HG02798 (cell line): Measurements from ENCODE around the gene DEGS2.

Experiments used
- ATAC-seq: cut with Tn5 transposase; IDR thresholded peaks from one replicate; pipeline ENCODE4 v1.9.1; 2021; ENCODE audit warnings: mild to moderate bottlenecking; ENCODE audit not compliant: unreplicated experiment, poor library complexity

Gene DEGS2

GRCh38 chr14:100137173-100137572, 22.3 kb downstream of the DEGS2 start:
- no peak for ATAC-seq

DNA sequence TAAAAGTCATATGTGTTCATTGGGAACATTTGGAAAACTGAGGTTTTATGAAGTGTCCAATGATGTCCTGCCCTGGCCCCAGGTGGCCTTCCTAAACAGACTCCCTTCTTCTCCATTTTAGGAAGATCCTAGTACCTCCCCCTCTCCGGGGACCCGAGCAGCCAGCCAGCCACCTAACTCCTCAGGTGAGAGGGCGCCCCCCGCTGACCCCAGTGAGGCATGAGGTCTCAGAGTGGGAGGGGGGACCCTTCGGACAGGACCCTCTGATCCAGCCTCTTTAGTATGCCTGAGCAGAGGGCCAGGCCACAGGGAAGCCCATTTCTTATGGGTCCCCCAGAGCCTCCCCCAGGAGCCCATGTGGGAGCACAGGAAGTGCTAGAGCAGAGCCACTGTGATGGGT, 23.7 kb downstream of the DEGS2 start:
- ATAC-seq = no peak

- ATAC-seq = no peak
Measured at GRCh38 chr14:100135073-100135472, 24.4 kb downstream of the DEGS2 start.

GRCh38 chr14:100134586-100134985, 24.9 kb downstream of the DEGS2 start:
- no peak for ATAC-seq

- ATAC-seq = no peak
Measured at GRCh38 chr14:100132903-100133510, 26.4 kb downstream of the DEGS2 start.

- ATAC-seq = no peak
Measured at GRCh38 chr14:100132161-100132902, 27.1 kb downstream of the DEGS2 start.

- no peak for ATAC-seq
Measured at GRCh38 chr14:100131181-100131580, 28.3 kb downstream of the DEGS2 start.

GRCh38 chr14:100130521-100130920, 28.9 kb downstream of the DEGS2 start:
- no peak for ATAC-seq

- ATAC-seq = no peak
Measured at GRCh38 chr14:100129161-100129589, 30.3 kb downstream of the DEGS2 start.

GRCh38 chr14:100128688-100129087, 30.8 kb downstream of the DEGS2 start:
- no peak for ATAC-seq

- ATAC-seq = no peak
Measured at GRCh38 chr14:100127853-100128455, 31.5 kb downstream of the DEGS2 start.

DNA sequence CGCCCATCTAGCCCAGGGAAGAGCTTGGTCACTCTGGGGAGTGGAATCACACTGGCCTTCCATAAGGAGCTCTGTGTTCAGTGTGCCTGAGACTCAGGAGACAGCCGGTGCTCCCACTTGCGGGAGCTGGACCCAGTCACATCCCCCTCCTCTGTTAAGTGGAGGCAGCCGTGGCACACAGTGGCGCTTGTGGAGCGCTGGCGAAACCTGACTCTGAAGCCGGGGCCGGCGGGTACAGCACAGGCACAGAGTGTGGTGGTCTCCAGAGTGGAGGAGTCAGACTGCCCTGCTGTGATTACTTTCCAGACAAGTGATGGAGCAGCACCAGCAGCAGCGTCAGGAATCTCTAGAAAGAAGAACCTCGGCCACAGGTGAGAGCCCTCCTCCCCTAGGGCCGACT, 33.0 kb downstream of the DEGS2 start:
- no peak for ATAC-seq

DNA sequence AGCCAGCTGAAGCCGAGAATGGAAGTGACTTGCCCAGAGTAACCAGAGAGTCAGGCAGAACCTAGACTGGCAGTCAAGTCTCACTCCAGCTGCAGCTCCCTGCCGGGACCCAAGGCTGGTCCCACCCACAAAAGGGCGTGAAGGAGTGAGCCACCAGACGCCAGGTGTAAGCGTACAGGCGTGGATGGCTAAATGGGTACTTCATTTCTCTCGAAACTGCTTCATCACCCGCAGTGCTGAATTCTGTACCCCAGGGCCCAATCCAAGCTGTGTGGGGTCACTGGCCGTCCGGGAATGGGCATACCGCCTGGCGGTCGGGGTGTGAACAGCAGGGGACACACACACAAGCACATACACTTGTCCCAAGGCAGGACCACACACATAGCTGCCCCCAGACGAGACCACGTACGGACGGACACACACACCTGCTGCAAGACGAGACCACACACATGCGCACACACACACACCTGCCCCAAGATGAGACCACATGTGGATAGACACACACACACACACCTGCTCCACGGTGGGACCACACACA, 34.8 kb downstream of the DEGS2 start:
- no peak for ATAC-seq

DNA sequence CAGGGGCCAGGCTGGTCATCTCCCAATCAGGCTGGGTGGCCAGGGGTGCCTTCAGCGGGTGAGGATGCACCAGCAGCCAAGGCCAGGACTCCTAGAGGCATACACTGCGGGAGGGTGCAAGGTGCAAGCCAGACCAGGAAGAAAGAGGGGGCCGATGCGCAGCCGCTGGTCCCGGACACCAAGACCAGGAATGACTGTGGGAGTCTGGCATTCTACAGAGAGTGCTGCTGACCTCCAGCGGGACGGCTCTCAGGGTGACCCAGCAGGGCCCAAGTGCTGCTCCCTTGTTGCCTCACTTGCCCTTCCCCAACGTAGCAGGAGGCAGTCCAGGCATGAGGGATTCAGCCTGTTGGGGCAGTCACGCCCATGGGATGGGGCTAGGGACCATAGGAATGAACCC, 35.8 kb downstream of the DEGS2 start:
- ATAC-seq = no peak

GRCh38 chr14:100122481-100123223, 36.8 kb downstream of the DEGS2 start:
- ATAC-seq = no peak

DNA sequence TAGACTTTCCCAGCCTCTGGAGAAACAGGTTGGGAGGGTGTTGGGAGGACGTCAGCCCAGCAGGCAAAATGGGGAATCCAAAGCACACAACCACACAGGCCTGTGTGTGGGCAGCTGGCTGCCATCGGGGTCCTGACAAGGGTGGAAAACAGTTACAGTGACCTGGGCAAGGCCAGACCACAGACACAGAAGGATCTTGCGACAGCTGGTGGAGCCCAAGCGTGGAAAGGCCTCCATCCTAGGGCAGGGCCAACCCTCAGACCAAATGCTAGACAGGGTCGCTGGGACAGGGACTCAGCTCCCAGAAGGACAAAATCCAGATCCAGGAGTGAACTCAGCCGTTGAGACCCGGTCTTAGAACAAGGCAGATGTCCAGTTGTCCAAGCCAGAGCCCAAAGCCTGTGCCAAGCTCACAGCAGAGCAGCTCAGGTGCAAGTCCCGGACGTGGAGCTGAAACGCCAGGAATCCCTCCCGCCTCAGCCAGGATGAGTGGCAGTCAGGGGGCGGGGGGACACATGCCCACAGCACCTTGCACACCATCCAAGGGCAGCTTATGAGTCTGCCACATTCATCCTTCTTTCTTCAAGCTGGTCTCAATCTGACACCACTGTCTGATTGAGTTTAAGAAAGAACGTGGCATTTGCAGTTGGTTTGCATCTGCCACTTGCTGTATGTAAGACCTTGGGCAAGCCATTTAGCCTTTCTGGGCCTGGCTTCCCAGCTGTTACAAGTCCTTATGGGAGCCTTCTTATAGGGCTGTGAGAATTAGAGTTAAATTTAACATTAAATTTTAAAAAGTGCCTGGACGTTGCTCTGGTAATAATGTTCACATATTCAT, 37.6 kb downstream of the DEGS2 start:
- no peak for ATAC-seq

- no peak for ATAC-seq
Measured at GRCh38 chr14:100120522-100121269, 38.7 kb downstream of the DEGS2 start.

- ATAC-seq = no peak
Measured at GRCh38 chr14:100119251-100119650, 40.2 kb downstream of the DEGS2 start.

DNA sequence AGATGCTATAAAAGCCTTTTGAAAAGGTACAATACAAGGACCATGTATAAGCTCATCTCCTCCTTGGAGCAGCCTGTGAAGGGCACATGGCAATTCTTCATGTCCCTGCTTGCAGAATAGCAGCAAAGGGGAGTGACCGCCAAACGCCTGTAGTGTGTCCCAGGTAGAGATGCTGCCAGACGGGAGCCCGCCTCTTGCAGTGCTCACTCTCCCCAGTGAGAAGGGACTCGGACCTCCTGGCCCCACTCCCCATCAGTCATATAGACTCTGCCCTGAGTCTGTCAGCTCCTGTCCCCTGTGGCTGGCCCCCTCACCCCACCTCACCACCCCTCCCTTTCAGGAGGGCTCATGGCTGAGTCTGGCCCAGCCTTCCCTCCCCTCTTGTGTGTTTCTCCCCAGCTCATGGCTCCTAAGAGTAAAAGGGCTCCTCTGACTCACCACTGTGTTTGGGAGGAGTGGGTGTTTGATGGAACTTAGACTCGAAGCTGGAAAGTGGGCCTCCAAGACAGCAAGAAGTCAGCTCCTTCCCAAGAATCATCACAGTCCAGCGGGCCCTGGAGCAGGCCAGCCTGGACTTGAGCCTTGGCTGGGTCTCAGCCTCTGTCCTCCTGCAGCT, 40.9 kb downstream of the DEGS2 start:
- no peak for ATAC-seq
